ENCODE data around the gene CHCHD1. TPM values are rescaled to one million over a fixed set of nuclear protein-coding genes. Genes with fewer than 3 reads are reported as not detected.

The CHCHD1 gene
- total RNA-seq, 1 experiment from 2014 or later: 36.6 TPM

DNA sequence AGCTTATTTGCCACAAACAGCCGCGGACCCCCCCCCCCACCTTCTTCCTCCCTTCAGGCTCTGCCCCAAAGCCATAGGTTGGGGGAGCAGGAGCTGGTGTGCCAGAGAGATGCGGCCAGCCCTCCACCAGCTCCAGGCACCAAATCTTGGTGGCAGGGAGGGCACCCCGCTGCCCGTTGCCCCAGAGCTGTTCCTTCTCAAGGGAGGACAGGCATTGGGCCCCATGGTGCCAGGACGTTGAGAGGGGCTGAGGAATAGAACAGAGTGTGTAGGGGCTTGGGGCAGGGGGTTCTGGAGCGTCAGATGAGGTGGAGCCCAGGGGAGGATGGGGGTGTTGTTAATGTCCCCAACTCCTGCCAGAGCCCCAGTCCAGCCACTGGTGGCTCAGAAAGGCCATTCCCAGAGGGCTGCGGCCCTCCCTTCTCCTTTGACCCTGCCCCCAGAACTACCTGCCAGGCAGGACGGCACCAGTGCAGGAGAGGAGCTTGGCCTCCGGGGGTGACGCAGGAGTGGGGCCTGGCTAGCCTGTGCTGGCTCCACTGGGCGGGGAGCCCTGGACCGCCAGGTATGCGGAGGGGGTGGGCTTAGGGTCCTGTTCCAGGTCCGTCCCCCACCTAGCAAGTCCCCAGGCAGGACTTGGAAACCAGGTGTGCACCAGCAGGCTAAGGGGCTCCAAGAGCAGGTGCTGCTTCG, 47.7 kb upstream of the CHCHD1 start:
- no peak for TF ChIP-seq EZH2 (IDR thresholded peaks at IDR 0.05)
- TF ChIP-seq TCF7L2 (IDR thresholded peaks at IDR 0.05; ENCODE audit: borderline replicate concordance, extremely low read depth, insufficient read depth, insufficient read length): no peak
- TF ChIP-seq, protein P1, sequence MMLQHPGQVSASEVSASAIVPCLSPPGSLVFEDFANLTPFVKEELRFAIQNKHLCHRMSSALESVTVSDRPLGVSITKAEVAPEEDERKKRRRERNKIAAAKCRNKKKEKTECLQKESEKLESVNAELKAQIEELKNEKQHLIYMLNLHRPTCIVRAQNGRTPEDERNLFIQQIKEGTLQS (IDR thresholded peaks at IDR 0.05): no peak
- no peak for TF ChIP-seq FOSL1 (IDR thresholded peaks at IDR 0.05; ENCODE audit: low read depth)
- TF ChIP-seq ZNF274 (IDR thresholded peaks at IDR 0.05; ENCODE audit: low read depth, low read length): no peak
- TF ChIP-seq, protein P2, sequence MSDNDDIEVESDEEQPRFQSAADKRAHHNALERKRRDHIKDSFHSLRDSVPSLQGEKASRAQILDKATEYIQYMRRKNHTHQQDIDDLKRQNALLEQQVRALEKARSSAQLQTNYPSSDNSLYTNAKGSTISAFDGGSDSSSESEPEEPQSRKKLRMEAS (IDR thresholded peaks at IDR 0.05): no peak
- no peak for TF ChIP-seq SRF (IDR thresholded peaks at IDR 0.05; ENCODE audit: low read depth)
- TF ChIP-seq RAD21 (IDR thresholded peaks at IDR 0.05; ENCODE audit: low read depth): no peak
- TF ChIP-seq POLR2AphosphoS5 (IDR thresholded peaks at IDR 0.05; ENCODE audit: low read depth, low read length): no peak
- no peak for TF ChIP-seq POLR2A (IDR thresholded peaks at IDR 0.05; ENCODE audit: borderline replicate concordance, extremely low read depth, insufficient read depth, insufficient read length)
- TF ChIP-seq, protein P3, sequence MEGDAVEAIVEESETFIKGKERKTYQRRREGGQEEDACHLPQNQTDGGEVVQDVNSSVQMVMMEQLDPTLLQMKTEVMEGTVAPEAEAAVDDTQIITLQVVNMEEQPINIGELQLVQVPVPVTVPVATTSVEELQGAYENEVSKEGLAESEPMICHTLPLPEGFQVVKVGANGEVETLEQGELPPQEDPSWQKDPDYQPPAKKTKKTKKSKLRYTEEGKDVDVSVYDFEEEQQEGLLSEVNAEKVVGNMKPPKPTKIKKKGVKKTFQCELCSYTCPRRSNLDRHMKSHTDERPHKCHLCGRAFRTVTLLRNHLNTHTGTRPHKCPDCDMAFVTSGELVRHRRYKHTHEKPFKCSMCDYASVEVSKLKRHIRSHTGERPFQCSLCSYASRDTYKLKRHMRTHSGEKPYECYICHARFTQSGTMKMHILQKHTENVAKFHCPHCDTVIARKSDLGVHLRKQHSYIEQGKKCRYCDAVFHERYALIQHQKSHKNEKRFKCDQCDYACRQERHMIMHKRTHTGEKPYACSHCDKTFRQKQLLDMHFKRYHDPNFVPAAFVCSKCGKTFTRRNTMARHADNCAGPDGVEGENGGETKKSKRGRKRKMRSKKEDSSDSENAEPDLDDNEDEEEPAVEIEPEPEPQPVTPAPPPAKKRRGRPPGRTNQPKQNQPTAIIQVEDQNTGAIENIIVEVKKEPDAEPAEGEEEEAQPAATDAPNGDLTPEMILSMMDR (IDR thresholded peaks at IDR 0.05 in 2 of 3, conservative IDR thresholded peaks at IDR 0.05 in 1 of 3; ENCODE audit: borderline replicate concordance in 1 of 3, insufficient read depth in 1 of 3, low read depth in 2 of 3, low read length in 2 of 3): no peak
- TF ChIP-seq SIN3A (IDR thresholded peaks at IDR 0.05; ENCODE audit: low read depth): no peak
- TF ChIP-seq, protein P4, sequence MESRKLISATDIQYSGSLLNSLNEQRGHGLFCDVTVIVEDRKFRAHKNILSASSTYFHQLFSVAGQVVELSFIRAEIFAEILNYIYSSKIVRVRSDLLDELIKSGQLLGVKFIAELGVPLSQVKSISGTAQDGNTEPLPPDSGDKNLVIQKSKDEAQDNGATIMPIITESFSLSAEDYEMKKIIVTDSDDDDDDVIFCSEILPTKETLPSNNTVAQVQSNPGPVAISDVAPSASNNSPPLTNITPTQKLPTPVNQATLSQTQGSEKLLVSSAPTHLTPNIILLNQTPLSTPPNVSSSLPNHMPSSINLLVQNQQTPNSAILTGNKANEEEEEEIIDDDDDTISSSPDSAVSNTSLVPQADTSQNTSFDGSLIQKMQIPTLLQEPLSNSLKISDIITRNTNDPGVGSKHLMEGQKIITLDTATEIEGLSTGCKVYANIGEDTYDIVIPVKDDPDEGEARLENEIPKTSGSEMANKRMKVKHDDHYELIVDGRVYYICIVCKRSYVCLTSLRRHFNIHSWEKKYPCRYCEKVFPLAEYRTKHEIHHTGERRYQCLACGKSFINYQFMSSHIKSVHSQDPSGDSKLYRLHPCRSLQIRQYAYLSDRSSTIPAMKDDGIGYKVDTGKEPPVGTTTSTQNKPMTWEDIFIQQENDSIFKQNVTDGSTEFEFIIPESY (IDR thresholded peaks at IDR 0.05; ENCODE audit: extremely low read depth, insufficient replicate concordance, low read length): no peak
- TF ChIP-seq, protein P5, sequence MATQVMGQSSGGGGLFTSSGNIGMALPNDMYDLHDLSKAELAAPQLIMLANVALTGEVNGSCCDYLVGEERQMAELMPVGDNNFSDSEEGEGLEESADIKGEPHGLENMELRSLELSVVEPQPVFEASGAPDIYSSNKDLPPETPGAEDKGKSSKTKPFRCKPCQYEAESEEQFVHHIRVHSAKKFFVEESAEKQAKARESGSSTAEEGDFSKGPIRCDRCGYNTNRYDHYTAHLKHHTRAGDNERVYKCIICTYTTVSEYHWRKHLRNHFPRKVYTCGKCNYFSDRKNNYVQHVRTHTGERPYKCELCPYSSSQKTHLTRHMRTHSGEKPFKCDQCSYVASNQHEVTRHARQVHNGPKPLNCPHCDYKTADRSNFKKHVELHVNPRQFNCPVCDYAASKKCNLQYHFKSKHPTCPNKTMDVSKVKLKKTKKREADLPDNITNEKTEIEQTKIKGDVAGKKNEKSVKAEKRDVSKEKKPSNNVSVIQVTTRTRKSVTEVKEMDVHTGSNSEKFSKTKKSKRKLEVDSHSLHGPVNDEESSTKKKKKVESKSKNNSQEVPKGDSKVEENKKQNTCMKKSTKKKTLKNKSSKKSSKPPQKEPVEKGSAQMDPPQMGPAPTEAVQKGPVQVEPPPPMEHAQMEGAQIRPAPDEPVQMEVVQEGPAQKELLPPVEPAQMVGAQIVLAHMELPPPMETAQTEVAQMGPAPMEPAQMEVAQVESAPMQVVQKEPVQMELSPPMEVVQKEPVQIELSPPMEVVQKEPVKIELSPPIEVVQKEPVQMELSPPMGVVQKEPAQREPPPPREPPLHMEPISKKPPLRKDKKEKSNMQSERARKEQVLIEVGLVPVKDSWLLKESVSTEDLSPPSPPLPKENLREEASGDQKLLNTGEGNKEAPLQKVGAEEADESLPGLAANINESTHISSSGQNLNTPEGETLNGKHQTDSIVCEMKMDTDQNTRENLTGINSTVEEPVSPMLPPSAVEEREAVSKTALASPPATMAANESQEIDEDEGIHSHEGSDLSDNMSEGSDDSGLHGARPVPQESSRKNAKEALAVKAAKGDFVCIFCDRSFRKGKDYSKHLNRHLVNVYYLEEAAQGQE (IDR thresholded peaks at IDR 0.05; ENCODE audit: low read depth): no peak
- TF ChIP-seq SP1 (IDR thresholded peaks at IDR 0.05; ENCODE audit: low read depth): no peak
- TF ChIP-seq CEBPB (IDR thresholded peaks at IDR 0.05; ENCODE audit: low read depth): no peak
- no peak for TF ChIP-seq EGR1 (IDR thresholded peaks at IDR 0.05; ENCODE audit: low read depth)
- no peak for TF ChIP-seq ELF1 (IDR thresholded peaks at IDR 0.05; ENCODE audit: borderline replicate concordance, low read depth)
- no peak for TF ChIP-seq YY1 (IDR thresholded peaks at IDR 0.05; ENCODE audit: extremely low read depth, insufficient replicate concordance, low read depth, low read length)
- TF ChIP-seq ZFX (IDR thresholded peaks at IDR 0.05): no peak
- CTCF ChIA-PET: no interaction called here
- intact Hi-C loops (cut with micrococcal nuclease): no loop called here

More for the DNA sequence above, 47.7 kb upstream of the CHCHD1 start:
- Histone ChIP-seq H3K36me3 (ENCODE audit: control insufficient read depth in 1 of 2, insufficient read depth in 2 of 2, low read length in 2 of 2) (no peaks in the 10 kb centered on the region; a peak in 1 of 4 replicates), H3K4me3 (replicated peaks in 1 of 2; ENCODE audit: low read depth in 1 of 2, low read length in 2 of 2) (no peak overlapping the region), H3K27ac (ENCODE audit: low read depth, low read length) (no peak overlapping the region), H3K9me2 (ENCODE audit: insufficient read depth) (no peaks in the 10 kb centered on the region), H3K9me3 (ENCODE audit: control insufficient read depth in 1 of 2, insufficient read depth in 1 of 2, low read depth in 1 of 2, low read length in 2 of 2) (no peaks in the 10 kb centered on the region), H3K27me3 (ENCODE audit: insufficient read depth, low read length) (no peaks in the 10 kb centered on the region), H3K4me1 (ENCODE audit: control insufficient read depth in 1 of 2, insufficient read depth in 2 of 2, low read length in 2 of 2) (peaks cover 0 to 4% of the 10 kb centered on the region in 2 experiments; a peak in 2 of 4 replicates), H2AFZ (ENCODE audit: low read depth, low read length, poor library complexity, severe bottlenecking) (no peak overlapping the region), H4K20me1 (ENCODE audit: insufficient read depth) (no peaks in the 10 kb centered on the region), H3K4me2 (ENCODE audit: low read length) (no peak overlapping the region), H3K79me2 (ENCODE audit: insufficient read depth, low read length) (peaks cover 19% of the 10 kb centered on the region), H3K9ac (ENCODE audit: low read length) (no peak overlapping the region)
- no peak for DNase-seq (ENCODE audit: low read depth, low spot score)
- ATAC-seq: no peak
- RAD21 ChIA-PET (ENCODE audit: low non-redundant PET in 1 of 2, low total read pairs in 2 of 2, uncharacterized antibody in 2 of 2, unreplicated experiment in 2 of 2): no interaction called here
- POLR2A ChIA-PET: no interaction called here
- no TSS peak for BruUV-seq (replicated peaks)
